ENCODE measurements around the gene KCNK1. TPM values are rescaled to one million over a fixed set of nuclear protein-coding genes. Genes with fewer than 3 reads are reported as not detected.

KCNK1 gene
- total RNA-seq, 8 experiments from 2014 or later, result 0.22 to 4.4 (median 1.1) TPM; not detected in 1

DNA sequence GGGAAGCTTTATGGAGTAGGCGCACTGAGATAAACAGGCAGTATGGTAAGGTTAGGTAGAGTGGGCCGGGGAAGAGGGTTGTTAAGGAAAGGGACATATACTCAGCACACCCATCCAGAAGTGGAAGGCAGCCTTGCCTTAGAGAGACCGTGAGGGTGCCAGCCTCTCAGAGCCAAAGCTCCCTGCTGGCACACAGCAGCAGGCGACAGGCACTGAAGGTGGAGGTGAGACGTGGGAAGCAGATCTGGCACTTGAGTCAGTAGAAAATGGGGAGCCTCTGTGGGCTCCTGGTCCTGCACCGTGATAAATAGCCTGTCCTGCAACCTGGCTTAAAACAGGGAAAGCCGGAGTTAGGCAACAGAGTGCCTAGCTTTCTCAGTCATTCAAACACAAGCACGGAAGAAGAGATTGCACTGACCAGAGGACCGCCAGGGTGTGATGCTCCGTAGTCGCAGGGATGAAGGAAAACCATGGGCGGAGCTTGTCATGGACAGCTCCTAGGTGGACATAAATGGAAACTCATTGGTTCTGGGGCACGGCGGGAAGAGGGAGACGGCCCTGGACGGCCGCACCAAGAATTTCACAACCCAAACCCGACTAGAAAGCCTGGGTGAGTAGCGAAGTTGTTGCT, 15.5 kb downstream of the KCNK1 start:
- in situ Hi-C loops (cut with MboI; ENCODE audit: low pct_unique_long_range_greater_than_20kb in 2 of 9, low sequenced_read_pairs in 9 of 9, unreplicated experiment in 9 of 9), result no loop called here
- Histone ChIP-seq H3K27ac (no peak overlapping the region), H3K4me1 (replicated peaks in 1 of 2) (no peaks in the 10 kb centered on the region), H3K4me3 (no peak overlapping the region)
- WGBS, 10 experiments, result 56 to 100% (median 83%) methylated on average over 1 to 17 of the region's 19 CpGs
- ATAC-seq (replicated peaks in 6 of 8), result no peak

GRCh38 chr1:233631810-233632405, 18.0 kb downstream of the KCNK1 start:
- ATAC-seq (replicated peaks in 6 of 8), result no peak
- in situ Hi-C loops (cut with MboI; ENCODE audit: low pct_unique_long_range_greater_than_20kb in 2 of 9, low sequenced_read_pairs in 9 of 9, unreplicated experiment in 9 of 9), result no loop called here
- Histone ChIP-seq H3K4me1 (replicated peaks in 1 of 2) (no peaks in the 10 kb centered on the region), H3K4me3 (no peak overlapping the region), H3K27ac (no peak overlapping the region)
- 17 to 100% (median 72%) methylated on average over 1 to 6 of the region's 6 CpGs for WGBS, 10 experiments

- ATAC-seq (replicated peaks in 6 of 8), result no peak
Observed at GRCh38 chr1:233632436-233632835, 18.5 kb downstream of the KCNK1 start.

DNA sequence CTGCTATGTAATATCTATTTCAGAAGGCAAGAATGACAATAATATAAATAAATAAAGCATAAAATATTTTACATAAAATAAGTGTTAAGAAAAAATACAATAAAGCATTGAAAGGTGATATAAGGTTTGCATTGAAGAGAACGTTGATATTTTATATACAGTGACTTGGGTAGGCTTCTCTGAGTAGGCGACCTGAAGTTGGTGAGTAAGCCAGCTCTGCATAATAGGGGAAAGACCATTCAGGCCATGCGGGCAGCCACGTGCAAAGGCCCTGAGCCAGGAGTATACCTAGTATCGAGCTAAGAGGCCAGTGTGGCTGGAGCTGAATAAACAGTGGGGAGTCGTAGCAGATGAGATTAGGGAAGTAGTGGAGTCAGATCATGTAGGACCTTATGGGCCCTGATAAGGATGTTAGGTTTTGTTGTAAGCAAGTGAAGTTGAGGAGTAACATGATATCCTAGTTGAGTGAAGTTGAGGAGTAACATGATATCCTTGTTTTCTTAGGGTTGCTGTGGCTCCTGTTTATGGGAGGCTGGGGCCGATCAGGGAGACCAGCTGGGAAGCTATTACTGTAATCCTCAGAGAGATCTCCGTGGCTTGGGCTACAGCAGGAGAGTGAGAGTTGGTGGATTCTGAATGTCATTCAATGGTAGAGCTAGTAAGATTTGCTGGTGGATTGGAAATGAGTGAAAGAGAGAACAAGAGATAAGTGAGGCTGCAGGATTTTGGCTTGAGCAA, 22.0 kb downstream of the KCNK1 start:
- H3K4me3 ChIP-seq, result no peak overlapping the region
- in situ Hi-C loops (cut with MboI; ENCODE audit: low pct_unique_long_range_greater_than_20kb in 2 of 9, low sequenced_read_pairs in 9 of 9, unreplicated experiment in 9 of 9), result no loop called here
- ATAC-seq (replicated peaks in 6 of 8), result peak in 2 of 8 experiments; percentile 58 to 96
- 41 to 79% (median 68%) methylated on average over 3 to 8 of the region's 8 CpGs for WGBS, 10 experiments
- H3K27ac ChIP-seq, result no peak overlapping the region
- H3K4me1 ChIP-seq (replicated peaks in 1 of 2), result no peaks in the 10 kb centered on the region

More at GRCh38 chr1:233632436-233632835, 18.5 kb downstream of the KCNK1 start:
- in situ Hi-C loops (cut with MboI; ENCODE audit: low pct_unique_long_range_greater_than_20kb in 2 of 9, low sequenced_read_pairs in 9 of 9, unreplicated experiment in 9 of 9), result no loop called here
- Histone ChIP-seq H3K4me1 (replicated peaks in 1 of 2) (no peaks in the 10 kb centered on the region), H3K4me3 (no peak overlapping the region), H3K27ac (no peak overlapping the region)
- 43 to 80% (median 73%) methylated on average over 1 to 3 of the region's 3 CpGs for WGBS, 10 experiments

GRCh38 chr1:233636503-233636877, 22.6 kb downstream of the KCNK1 start:
- H3K4me3 ChIP-seq, result no peak overlapping the region
- 29 to 93% (median 80%) methylated on average over 1 to 2 of the region's 2 CpGs; no CpG with 5 or more reads in 4 of the 10 experiments for WGBS, 10 experiments
- H3K4me1 ChIP-seq (replicated peaks in 1 of 2), result no peaks in the 10 kb centered on the region
- ATAC-seq (replicated peaks in 6 of 8), result no peak
- in situ Hi-C loops (cut with MboI; ENCODE audit: low pct_unique_long_range_greater_than_20kb in 2 of 9, low sequenced_read_pairs in 9 of 9, unreplicated experiment in 9 of 9), result no loop called here
- no peak overlapping the region for H3K27ac ChIP-seq

GRCh38 chr1:233638513-233638912, 24.6 kb downstream of the KCNK1 start:
- Histone ChIP-seq H3K27ac (no peak overlapping the region), H3K4me3 (no peak overlapping the region), H3K4me1 (replicated peaks in 1 of 2) (no peaks in the 10 kb centered on the region)
- WGBS, 10 experiments, result 50 to 96% (median 76%) methylated on average over 2 to 7 of the region's 7 CpGs; no CpG with 5 or more reads in 2 of the 10 experiments
- in situ Hi-C loops (cut with MboI; ENCODE audit: low pct_unique_long_range_greater_than_20kb in 2 of 9, low sequenced_read_pairs in 9 of 9, unreplicated experiment in 9 of 9), result no loop called here
- no peak for ATAC-seq (replicated peaks in 6 of 8)

DNA sequence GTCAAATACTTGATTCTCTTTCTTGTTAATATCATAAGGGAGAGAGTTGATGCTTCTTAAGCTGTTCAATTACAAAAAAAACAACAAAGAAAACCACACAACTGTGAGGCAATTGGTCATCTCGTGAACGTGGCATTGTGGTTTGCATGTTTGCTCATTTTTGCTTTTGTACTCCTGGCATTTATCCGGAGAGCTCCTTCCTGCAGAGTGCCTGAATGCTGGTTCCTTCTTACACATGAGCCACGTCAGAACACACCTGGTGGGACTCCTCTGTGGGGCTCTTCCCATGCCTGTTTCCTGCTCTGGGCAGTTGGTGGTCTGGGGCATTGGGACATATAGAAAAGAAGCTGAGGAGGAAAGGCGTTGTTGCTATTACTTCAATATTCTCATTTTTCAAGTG, 25.7 kb downstream of the KCNK1 start:
- Histone ChIP-seq H3K4me1 (replicated peaks in 1 of 2) (no peaks in the 10 kb centered on the region), H3K27ac (no peak overlapping the region), H3K4me3 (no peak overlapping the region)
- no peak for ATAC-seq (replicated peaks in 6 of 8)
- in situ Hi-C loops (cut with MboI; ENCODE audit: low pct_unique_long_range_greater_than_20kb in 2 of 9, low sequenced_read_pairs in 9 of 9, unreplicated experiment in 9 of 9), result no loop called here
- 8 to 100% (median 60%) methylated on average over 1 to 5 of the region's 5 CpGs for WGBS, 10 experiments

DNA sequence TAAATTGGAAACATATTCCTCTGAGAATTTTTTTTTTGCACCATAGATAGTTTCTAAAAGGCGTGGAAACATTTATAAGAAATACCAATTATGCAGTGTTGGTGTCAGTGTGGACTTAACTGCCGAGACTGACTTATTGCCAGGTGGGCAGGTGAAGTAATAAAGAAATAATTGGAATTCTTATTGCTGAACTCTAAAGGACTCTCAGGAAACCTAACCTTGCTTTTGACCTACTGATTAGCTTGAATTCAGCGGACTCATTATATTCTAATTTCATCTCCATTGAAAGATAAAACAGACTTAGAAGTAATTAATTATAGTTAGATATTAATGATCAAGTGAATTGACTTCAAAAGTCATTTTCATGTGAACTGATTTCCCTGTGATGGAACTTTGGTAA, 26.3 kb downstream of the KCNK1 start:
- WGBS, 10 experiments, result 20 to 90% (median 75%) methylated on average over 1 to 3 of the region's 3 CpGs
- in situ Hi-C loops (cut with MboI; ENCODE audit: low pct_unique_long_range_greater_than_20kb in 2 of 9, low sequenced_read_pairs in 9 of 9, unreplicated experiment in 9 of 9), result no loop called here
- no peak for ATAC-seq (replicated peaks in 6 of 8)
- Histone ChIP-seq H3K4me3 (no peak overlapping the region), H3K27ac (no peak overlapping the region), H3K4me1 (replicated peaks in 1 of 2) (no peaks in the 10 kb centered on the region)

DNA sequence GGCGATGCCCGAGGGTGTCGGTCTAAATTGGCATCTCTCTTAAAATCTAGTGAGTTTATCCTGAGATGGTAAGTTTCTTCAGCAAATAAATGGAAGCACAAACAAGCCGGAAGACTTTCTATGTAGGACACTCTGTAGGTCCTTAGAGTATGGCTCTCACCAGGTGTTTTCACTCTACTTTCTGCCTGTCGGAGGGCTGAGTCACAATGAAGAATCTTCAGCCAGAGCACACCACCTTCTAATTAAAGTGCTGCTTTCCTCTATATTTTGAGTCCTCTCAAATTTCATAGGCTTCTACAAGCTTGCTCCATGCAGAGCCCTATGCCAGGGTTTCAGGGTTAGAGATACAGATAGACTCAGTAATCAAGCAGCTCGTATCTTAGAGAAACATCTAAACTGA, 27.1 kb downstream of the KCNK1 start:
- Histone ChIP-seq H3K27ac (no peak overlapping the region), H3K4me1 (replicated peaks in 1 of 2) (no peaks in the 10 kb centered on the region), H3K4me3 (no peak overlapping the region)
- no peak for ATAC-seq (replicated peaks in 6 of 8)
- WGBS, 10 experiments, result 55 to 100% (median 96%) methylated on average over 1 to 6 of the region's 6 CpGs; no CpG with 5 or more reads in 2 of the 10 experiments
- in situ Hi-C loops (cut with MboI; ENCODE audit: low pct_unique_long_range_greater_than_20kb in 2 of 9, low sequenced_read_pairs in 9 of 9, unreplicated experiment in 9 of 9), result no loop called here

DNA sequence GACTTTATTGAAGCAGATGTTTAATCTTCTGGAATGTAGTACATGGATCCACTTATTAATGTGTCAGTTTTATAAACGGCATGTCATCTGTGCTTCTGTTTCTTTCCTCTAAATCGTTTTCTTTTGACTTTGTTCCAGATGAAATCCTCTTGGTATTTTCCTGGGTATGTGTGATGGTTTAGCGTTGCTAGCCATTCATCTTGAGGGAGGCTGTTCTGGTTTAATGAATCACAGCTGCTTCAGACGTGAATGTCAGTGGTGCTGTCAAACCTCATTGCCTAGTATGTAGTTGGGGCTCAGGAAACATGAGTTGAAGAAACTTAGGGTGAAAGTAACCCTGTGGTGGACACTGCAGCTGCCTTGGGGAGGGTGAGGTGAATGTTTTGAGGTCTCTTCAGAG, 33.2 kb downstream of the KCNK1 start:
- ATAC-seq (replicated peaks in 6 of 8), result peak in 1 of 8 experiments; percentile 45
- 0 to 68% (median 54%) methylated on average over 1 to 4 of the region's 4 CpGs; no CpG with 5 or more reads in 1 of the 10 experiments for WGBS, 10 experiments
- in situ Hi-C loops (cut with MboI; ENCODE audit: low pct_unique_long_range_greater_than_20kb in 2 of 9, low sequenced_read_pairs in 9 of 9, unreplicated experiment in 9 of 9), result no loop called here
- Histone ChIP-seq H3K27ac (no peak overlapping the region), H3K4me1 (replicated peaks in 1 of 2) (no peaks in the 10 kb centered on the region), H3K4me3 (no peak overlapping the region)

DNA sequence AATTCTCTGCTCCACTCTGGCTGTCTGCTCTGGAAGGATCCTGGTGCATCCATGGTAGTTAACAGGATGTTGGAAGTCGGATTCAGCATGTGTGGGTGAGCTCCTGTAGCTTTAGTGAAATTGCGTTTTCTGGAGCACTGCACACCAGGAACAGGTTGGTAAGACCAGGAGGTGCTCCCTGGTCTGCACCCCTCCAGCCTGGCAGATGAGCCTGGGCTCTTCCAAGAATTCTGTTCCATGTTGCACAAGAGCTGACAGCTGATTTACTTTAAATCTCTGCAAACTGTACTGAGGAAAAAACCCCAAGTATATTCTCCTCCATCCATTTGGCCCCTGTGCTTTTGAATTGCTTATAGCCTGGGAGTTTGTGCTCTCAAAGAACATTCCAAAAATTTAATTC, 33.7 kb downstream of the KCNK1 start:
- Histone ChIP-seq H3K27ac (no peak overlapping the region), H3K4me1 (replicated peaks in 1 of 2) (no peaks in the 10 kb centered on the region), H3K4me3 (no peak overlapping the region)
- ATAC-seq (replicated peaks in 6 of 8), result no peak
- 56 to 81% (median 67%) methylated on average over 1 to 2 of the region's 2 CpGs; no CpG with 5 or more reads in 6 of the 10 experiments for WGBS, 10 experiments
- in situ Hi-C loops (cut with MboI; ENCODE audit: low pct_unique_long_range_greater_than_20kb in 2 of 9, low sequenced_read_pairs in 9 of 9, unreplicated experiment in 9 of 9), result no loop called here

- in situ Hi-C loops (cut with MboI; ENCODE audit: low pct_unique_long_range_greater_than_20kb in 2 of 9, low sequenced_read_pairs in 9 of 9, unreplicated experiment in 9 of 9), result no loop called here
- 14 to 89% (median 72%) methylated on average over 1 to 5 of the region's 5 CpGs; no CpG with 5 or more reads in 1 of the 10 experiments for WGBS, 10 experiments
- no peak for ATAC-seq (replicated peaks in 6 of 8)
- Histone ChIP-seq H3K27ac (no peak overlapping the region), H3K4me3 (no peak overlapping the region), H3K4me1 (replicated peaks in 1 of 2) (no peaks in the 10 kb centered on the region)
Observed at GRCh38 chr1:233651061-233651460, 37.2 kb downstream of the KCNK1 start.

GRCh38 chr1:233651563-233652233, 37.8 kb downstream of the KCNK1 start:
- 0 to 96% (median 59%) methylated on average over 1 to 5 of the region's 5 CpGs; no CpG with 5 or more reads in 2 of the 10 experiments for WGBS, 10 experiments
- no peak overlapping the region for H3K4me3 ChIP-seq
- H3K27ac ChIP-seq, result no peak overlapping the region
- no peak for ATAC-seq (replicated peaks in 6 of 8)
- in situ Hi-C loops (cut with MboI; ENCODE audit: low pct_unique_long_range_greater_than_20kb in 2 of 9, low sequenced_read_pairs in 9 of 9, unreplicated experiment in 9 of 9), result no loop called here
- no peaks in the 10 kb centered on the region for H3K4me1 ChIP-seq (replicated peaks in 1 of 2)

All from motor neuron (in vitro differentiated cells).